Lower leg skin (tissue), 4 donors: ENCODE results near the gene RIPPLY3. TPM values are rescaled to one million over a fixed set of nuclear protein-coding genes. Genes with fewer than 3 reads are reported as not detected.

Experiments
- DNase-seq, 2 donors: peaks; one replicate each; pipeline ENCODE4 v3.0.0-alpha.2; 2019; ENCODE audit warnings: low spot score in 2 of 2
- H3K4me3 ChIP-seq: fragments of 200-600 bp; sonication (generic); 2 replicates; pipeline ENCODE4 v1.5.1; 2017; ENCODE audit warnings: mild to moderate bottlenecking, low read depth; ENCODE audit not compliant: poor library complexity, severe bottlenecking
- CTCF ChIP-seq, 3 donors: fragments of 450-650 bp; IDR thresholded peaks; one replicate each; pipeline ENCODE4 v1.5.1; 2016; ENCODE audit warnings: antibody characterized with exemption in 3 of 3, mild to moderate bottlenecking in 3 of 3, moderate library complexity in 2 of 3
- POLR2A ChIP-seq, 2 donors: fragments of 450-650 bp; IDR thresholded peaks; one replicate each; pipeline ENCODE4 v1.6.1; 2016 to 2017; ENCODE audit warnings: antibody characterized with exemption in 2 of 2, mild to moderate bottlenecking in 1 of 2, moderate library complexity in 1 of 2
- WGBS, 2 donors: methylation state at CpG; one replicate each; pipeline ENCODE4 v1.1.5; 2018; 5-methylcytosine and 5-hydroxymethylcytosine counted together
- intact Hi-C: fragments of 100-400 bp; cut with DNase I; formaldehyde crosslinking; loops from one replicate; pipeline ENCODE4 v1.15.0; 2023; ENCODE audit warnings: low total_unique reads
- total RNA-seq, 4 donors: library from RNA; depleted of rRNA; stranded (reverse); fragments of >200 nt; gene quantifications; one replicate each; pipeline ENCODE4 v1.1.0, GENCODE V29; 2016

Gene RIPPLY3, protein sequence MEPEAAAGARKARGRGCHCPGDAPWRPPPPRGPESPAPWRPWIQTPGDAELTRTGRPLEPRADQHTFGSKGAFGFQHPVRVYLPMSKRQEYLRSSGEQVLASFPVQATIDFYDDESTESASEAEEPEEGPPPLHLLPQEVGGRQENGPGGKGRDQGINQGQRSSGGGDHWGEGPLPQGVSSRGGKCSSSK
- total RNA-seq, result not detected

- intact Hi-C loops, result no loop called here
- no peak for TF ChIP-seq POLR2A (IDR thresholded peaks at IDR 0.05)
- no peak for TF ChIP-seq CTCF (IDR thresholded peaks at IDR 0.05)
- WGBS, 2 donors, result 3 to 8% methylated on average over 29 to 81 of the region's 87 CpGs
- H3K4me3 ChIP-seq, result peak within 1 kb of the TSS; percentile 49
- DNase-seq, result peak in 1 of 2 donors; percentile 81
Measured at GRCh38 chr21:37006486-37007291, at the start of gene RIPPLY3. RIPPLY3 (plus strand) TSS chr21:37006702; CDS start chr21:37006773, 71 bp downstream.

GRCh38 chr21:36959020-36959835 is 47.3 kb upstream of the RIPPLY3 start:
- DNase-seq, result no peak
- H3K4me3 ChIP-seq, result no peak overlapping the region
- intact Hi-C loops, result no loop called here
- WGBS, 2 donors, result 91 to 98% methylated on average over 16 of the region's 17 CpGs
- no peak for TF ChIP-seq POLR2A (IDR thresholded peaks at IDR 0.05)

- no peak for TF ChIP-seq CTCF (IDR thresholded peaks at IDR 0.05)
- no peak for TF ChIP-seq POLR2A (IDR thresholded peaks at IDR 0.05)
- WGBS, 2 donors, result 94 to 97% methylated on average over 8 of the region's 8 CpGs
- intact Hi-C loops, result no loop called here
- DNase-seq, result no peak
- H3K4me3 ChIP-seq, result no peak overlapping the region
Measured at GRCh38 chr21:36960676-36961284, 45.7 kb upstream of the RIPPLY3 start.

- intact Hi-C loops, result no loop called here
- no peak overlapping the region for H3K4me3 ChIP-seq
- no peak for DNase-seq
- WGBS, 2 donors, result 91 to 92% methylated on average over 11 of the region's 11 CpGs
- TF ChIP-seq CTCF (IDR thresholded peaks at IDR 0.05) (no peak), POLR2A (IDR thresholded peaks at IDR 0.05) (no peak)
Measured at GRCh38 chr21:36962098-36962780, 44.3 kb upstream of the RIPPLY3 start.

DNA sequence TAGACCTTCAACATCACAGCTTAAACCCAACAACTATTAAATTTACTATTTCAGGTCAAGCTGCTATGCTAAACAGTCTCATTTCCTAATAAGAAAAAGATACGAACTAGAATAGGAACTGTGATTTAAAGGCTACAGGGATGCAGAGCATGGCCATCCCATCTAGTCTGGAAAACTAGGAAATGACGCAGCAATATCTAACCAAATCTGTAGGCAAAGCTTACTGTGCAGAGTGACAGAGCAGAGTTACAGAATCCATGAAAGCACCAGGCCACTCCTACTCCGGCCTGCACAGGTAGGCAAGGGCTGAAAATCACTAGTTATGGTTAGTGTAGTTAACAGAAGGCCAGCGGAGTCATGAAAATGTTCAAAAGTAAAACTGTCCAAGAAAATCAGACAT is 42.1 kb upstream of the RIPPLY3 start:
- no peak overlapping the region for H3K4me3 ChIP-seq
- intact Hi-C loops, result no loop called here
- TF ChIP-seq CTCF (IDR thresholded peaks at IDR 0.05) (no peak), POLR2A (IDR thresholded peaks at IDR 0.05) (no peak)
- no peak for DNase-seq
- 90 to 93% methylated on average over 4 of the region's 4 CpGs for WGBS, 2 donors
